IPS-20b (cell line): ENCODE results near the gene NAV2.

ENCODE experiments used
- H3K27ac ChIP-seq: one replicate; pipeline ENCODE4 v1.5.1; 2013; ENCODE audit warnings: low read length
- H3K27me3 ChIP-seq: 2 replicates; pipeline ENCODE4 v1.6.1; 2013; ENCODE audit warnings: mild to moderate bottlenecking, low read length, inconsistent platforms; ENCODE audit not compliant: insufficient read depth
- H3K36me3 ChIP-seq: 2 replicates; pipeline ENCODE4 v1.6.1; 2013; ENCODE audit warnings: low read depth, mild to moderate bottlenecking, inconsistent platforms, low read length, moderate library complexity; ENCODE audit not compliant: insufficient read depth
- H3K4me1 ChIP-seq: 2 replicates; pipeline ENCODE4 v1.6.1; 2013; ENCODE audit warnings: mild to moderate bottlenecking, control low read depth, inconsistent platforms, low read length, moderate library complexity; ENCODE audit not compliant: insufficient read depth
- H3K4me3 ChIP-seq: 2 replicates; pipeline ENCODE4 v1.5.1; 2013; ENCODE audit warnings: mild to moderate bottlenecking, low read length, inconsistent platforms
- H3K9ac ChIP-seq: 2 replicates; pipeline ENCODE4 v1.6.1; 2013; ENCODE audit warnings: low read depth, mild to moderate bottlenecking, inconsistent platforms, low read length, moderate library complexity
- H3K9me3 ChIP-seq: 2 replicates; pipeline ENCODE4 v1.6.1; 2013; ENCODE audit warnings: mild to moderate bottlenecking, low read depth, low read length, inconsistent platforms; ENCODE audit not compliant: insufficient read depth

NAV2 gene, protein sequence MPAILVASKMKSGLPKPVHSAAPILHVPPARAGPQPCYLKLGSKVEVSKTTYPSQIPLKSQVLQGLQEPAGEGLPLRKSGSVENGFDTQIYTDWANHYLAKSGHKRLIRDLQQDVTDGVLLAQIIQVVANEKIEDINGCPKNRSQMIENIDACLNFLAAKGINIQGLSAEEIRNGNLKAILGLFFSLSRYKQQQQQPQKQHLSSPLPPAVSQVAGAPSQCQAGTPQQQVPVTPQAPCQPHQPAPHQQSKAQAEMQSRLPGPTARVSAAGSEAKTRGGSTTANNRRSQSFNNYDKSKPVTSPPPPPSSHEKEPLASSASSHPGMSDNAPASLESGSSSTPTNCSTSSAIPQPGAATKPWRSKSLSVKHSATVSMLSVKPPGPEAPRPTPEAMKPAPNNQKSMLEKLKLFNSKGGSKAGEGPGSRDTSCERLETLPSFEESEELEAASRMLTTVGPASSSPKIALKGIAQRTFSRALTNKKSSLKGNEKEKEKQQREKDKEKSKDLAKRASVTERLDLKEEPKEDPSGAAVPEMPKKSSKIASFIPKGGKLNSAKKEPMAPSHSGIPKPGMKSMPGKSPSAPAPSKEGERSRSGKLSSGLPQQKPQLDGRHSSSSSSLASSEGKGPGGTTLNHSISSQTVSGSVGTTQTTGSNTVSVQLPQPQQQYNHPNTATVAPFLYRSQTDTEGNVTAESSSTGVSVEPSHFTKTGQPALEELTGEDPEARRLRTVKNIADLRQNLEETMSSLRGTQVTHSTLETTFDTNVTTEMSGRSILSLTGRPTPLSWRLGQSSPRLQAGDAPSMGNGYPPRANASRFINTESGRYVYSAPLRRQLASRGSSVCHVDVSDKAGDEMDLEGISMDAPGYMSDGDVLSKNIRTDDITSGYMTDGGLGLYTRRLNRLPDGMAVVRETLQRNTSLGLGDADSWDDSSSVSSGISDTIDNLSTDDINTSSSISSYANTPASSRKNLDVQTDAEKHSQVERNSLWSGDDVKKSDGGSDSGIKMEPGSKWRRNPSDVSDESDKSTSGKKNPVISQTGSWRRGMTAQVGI (N-terminal part only)

DNA sequence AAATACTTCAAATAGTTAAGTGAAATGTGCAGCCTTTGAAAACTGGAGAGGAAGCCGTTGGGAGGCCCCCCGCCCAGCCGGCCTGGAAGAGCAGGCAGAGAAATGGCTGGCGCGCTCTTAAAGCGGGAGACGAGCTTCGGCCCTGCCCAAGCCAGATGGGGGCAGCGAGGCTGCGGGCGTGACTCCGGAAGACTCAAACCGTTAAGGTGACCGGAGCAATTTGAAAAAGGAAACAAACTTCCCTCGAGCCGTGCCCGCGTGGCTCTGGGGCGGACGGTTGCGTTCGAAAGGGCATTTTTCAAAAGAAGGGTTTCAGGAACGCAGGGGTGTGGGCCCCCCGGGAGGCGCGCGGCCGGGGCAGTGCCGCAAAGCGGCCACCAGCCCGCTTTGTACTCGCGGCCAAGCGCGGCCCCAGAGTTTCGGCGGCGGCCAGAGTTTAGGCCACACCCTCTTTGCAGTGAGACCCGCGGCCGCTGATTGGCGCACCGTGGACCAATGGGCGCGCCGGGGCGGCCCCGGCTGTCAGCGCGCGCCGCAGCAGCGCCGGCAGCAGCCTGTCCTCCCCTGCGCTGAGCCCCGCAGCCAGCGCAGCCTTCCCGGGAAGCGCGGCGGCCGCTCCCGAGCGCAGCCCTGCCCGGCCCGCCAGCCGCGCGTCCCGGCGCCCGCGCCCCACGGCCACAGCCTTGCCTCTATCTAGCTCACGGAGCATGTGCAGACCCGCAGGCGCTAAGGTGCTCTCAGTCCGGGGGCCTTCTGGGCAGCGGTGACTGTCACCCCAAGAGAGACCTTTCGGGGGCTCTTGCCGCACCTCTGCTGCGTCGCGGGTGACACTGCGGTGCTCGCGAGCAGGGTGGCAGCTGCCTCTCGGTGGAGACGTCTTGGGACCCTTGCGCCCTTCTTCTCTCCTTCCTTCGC is at the start of gene NAV2:
Gene NAV2 (plus strand): TSS at position 557 of the 915 bp plus-strand sequence. CDS start 859 bp downstream, outside the sequence.
- no peaks in the 10 kb centered on the region for H3K36me3 ChIP-seq
- peak within 1 kb of the TSS; percentile 90; the same call in 1 of the 2 replicates for H3K9ac ChIP-seq
- no peaks in the 10 kb centered on the region for H3K9me3 ChIP-seq
- peaks cover 59% of the 10 kb centered on the region for H3K27me3 ChIP-seq
- peak within 1 kb of the TSS; percentile 85 for H3K27ac ChIP-seq
- peaks cover 6% of the 10 kb centered on the region for H3K4me1 ChIP-seq
- H3K4me3 ChIP-seq: peak within 1 kb of the TSS; percentile 76

DNA sequence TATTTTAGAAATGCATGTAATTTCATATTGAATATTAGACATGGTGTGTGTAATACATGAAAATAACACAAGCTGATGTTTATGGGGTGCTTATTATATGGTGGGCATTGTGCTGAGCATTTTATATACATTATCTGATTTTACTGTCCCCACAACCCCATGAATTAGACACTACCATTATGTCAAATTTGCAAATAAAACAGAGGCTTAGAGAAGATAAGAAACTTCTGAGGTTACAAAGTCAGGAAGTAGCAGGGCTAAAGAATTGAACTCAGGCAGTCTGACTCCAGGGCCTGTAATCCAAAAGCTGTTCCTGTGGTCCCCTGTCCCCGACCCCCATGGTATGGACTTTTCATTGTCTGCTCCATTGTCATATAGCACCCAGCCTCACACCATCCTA is 49.4 kb upstream of the NAV2 start:
- no peaks in the 10 kb centered on the region for H3K36me3 ChIP-seq
- no peak overlapping the region for H3K9ac ChIP-seq
- H3K4me1 ChIP-seq: peaks cover 3% of the 10 kb centered on the region; the same call in 1 of the 2 replicates
- H3K9me3 ChIP-seq: no peaks in the 10 kb centered on the region
- no peaks in the 10 kb centered on the region for H3K27me3 ChIP-seq
- H3K4me3 ChIP-seq: no peak overlapping the region
- no peak overlapping the region for H3K27ac ChIP-seq

DNA sequence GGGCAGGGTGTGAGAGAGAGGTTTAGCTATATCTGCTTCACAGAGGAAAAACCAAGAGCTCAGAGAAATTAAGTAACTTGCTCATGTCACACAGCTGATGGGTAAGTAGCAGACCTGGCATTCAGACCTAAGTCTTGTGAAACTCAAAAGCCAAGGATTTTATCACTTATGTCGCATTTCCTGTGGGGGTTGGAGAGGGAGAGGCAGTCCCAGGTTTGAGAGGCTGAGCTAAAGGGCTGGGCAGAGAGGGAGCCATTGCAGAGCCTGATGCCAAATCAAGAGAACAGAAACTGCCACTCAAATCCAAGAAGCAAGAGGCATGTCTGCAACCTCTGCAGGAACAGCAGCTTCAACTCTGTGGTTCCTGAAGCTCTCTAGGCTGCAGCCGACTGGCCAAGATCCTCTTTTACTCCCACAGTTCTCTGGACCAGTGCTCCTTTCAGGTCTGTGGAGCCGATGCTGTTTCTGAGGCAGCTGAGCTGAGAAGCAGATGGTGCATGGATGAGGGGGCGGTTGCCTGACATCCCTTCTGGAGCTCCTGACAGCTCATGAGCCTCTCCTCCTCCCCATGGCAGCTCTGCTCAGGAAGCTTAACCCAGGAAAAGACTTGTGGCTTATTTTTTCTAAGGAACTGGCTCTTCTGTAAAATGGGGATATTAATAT is 47.6 kb upstream of the NAV2 start:
- Histone ChIP-seq H3K4me1 (peaks cover 3% of the 10 kb centered on the region; the same call in 1 of the 2 replicates), H3K9ac (no peak overlapping the region)

DNA sequence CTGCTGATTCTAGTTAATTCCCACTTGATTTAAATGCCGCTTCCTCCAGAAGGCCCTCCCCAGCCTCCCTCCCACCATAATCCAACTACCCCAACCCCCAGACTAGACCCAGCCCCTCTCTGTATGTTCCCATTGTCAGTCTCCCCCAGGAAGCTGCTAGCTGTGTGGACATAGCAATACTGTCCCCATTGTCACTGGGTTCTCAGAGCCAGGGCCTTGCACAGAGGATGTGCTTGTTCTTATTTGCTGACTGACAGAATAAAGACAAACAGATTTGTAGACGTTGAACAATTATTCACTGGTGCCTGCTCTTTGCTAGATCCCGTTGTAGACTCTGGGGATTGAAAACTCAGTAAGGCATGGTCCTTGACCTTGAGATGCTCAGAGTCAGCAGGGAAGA is 45.7 kb upstream of the NAV2 start:
- Histone ChIP-seq H3K27ac (no peak overlapping the region), H3K9ac (no peak overlapping the region), H3K4me1 (peaks cover 7% of the 10 kb centered on the region)

More for the DNA sequence above, 47.6 kb upstream of the NAV2 start:
- no peaks in the 10 kb centered on the region for H3K27me3 ChIP-seq
- no peak overlapping the region for H3K4me3 ChIP-seq
- no peak overlapping the region for H3K27ac ChIP-seq
- no peaks in the 10 kb centered on the region for H3K9me3 ChIP-seq
- no peaks in the 10 kb centered on the region for H3K36me3 ChIP-seq

DNA sequence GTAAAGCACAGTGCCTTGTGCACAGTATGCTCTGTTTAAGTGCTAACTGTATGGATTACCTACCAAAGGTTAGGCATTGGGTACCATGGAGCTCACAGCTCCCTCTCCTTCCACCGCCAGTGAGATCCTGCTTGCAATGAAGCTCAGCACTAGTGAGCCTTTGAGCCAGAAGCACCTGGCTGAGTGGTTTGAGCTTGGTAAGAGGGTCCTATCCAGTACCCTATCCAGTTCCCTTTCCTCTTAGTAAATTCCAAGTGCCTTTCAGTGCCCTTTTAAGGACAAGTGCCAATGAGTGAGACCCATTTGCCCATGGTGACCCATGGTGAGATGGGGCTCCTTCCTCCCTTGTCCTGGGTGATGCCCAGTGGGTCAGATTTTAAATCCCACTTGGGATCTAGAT is 43.1 kb upstream of the NAV2 start:
- Histone ChIP-seq H3K9ac (no peak overlapping the region), H3K27me3 (no peaks in the 10 kb centered on the region), H3K27ac (no peak overlapping the region), H3K36me3 (no peaks in the 10 kb centered on the region), H3K4me1 (peaks cover 11% of the 10 kb centered on the region), H3K9me3 (no peaks in the 10 kb centered on the region), H3K4me3 (no peak overlapping the region)

More for the DNA sequence above, 45.7 kb upstream of the NAV2 start:
- Histone ChIP-seq H3K27me3 (no peaks in the 10 kb centered on the region), H3K9me3 (no peaks in the 10 kb centered on the region), H3K36me3 (no peaks in the 10 kb centered on the region), H3K4me3 (no peak overlapping the region)

DNA sequence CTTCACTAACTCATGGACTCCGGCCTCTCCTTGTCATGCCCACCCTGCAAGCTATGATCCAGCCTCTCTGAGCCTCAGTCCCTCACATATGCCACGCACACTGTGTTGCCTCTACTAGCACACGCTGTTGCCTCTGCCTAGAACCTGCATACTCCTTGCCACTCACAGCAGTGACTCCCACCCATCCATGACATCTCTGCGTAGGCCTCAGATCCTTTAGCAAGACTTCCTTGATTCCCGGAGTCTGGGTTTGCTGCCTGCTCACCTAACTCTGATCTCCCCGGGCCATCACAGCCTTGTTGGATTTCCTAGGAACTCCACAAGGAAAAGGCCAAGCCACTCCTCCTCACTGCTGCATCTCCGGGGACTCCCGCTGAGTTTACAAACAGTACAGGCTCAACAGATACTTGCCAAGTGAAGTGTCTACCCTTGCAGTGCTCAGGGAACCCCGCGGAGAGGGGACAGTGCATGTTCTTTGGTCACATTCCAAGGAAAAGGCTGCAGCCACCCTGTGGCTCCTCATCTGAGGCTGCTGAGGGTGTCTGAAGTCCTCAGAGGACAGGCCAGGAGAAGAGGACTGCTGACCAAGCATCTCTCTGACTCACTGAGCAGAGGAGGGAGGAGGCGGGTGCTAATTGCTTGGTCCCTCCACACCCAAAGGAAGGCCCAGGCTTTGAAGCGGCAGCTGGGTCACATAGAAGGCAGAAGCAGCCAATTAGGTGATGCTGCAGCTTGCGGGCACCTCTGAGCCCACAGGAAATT is 42.4 kb upstream of the NAV2 start:
- H3K4me1 ChIP-seq: peaks cover 10% of the 10 kb centered on the region
- H3K4me3 ChIP-seq: no peak overlapping the region
- no peaks in the 10 kb centered on the region for H3K9me3 ChIP-seq
- no peak overlapping the region for H3K9ac ChIP-seq
- no peaks in the 10 kb centered on the region for H3K36me3 ChIP-seq
- H3K27me3 ChIP-seq: no peaks in the 10 kb centered on the region
- no peak overlapping the region for H3K27ac ChIP-seq

DNA sequence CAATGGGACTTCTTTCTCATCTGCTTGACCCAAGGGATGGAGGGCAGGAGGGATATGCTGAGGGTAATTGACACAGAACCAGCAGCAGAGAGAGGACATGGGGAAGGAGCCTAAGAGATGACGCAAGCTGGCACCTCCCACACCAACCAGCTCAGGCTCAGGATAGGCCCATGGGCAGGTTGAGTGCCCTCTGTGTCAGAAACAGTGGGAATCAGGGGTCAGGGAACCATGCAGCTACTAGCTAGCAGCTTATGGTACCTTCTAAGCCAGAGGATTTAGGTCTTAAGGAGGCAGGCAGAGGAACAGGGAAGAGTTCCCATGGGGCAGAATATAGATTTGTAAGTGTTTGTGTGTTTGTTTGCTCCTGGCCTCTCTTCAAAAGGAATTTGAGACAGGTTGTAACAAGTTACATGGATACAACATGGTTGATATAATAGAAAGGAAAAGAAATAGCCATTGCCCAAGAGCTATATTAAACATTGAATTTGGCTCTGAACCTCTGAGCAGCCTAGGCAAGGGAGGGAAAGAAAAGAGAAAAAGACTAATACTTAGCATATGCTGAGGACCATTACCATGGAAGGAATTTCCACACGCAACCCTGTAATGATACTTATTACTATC is 39.9 kb upstream of the NAV2 start:
- Histone ChIP-seq H3K4me1 (peaks cover 10% of the 10 kb centered on the region), H3K9me3 (no peaks in the 10 kb centered on the region), H3K9ac (no peak overlapping the region), H3K27me3 (no peaks in the 10 kb centered on the region), H3K36me3 (no peaks in the 10 kb centered on the region), H3K4me3 (no peak overlapping the region), H3K27ac (no peak overlapping the region)

DNA sequence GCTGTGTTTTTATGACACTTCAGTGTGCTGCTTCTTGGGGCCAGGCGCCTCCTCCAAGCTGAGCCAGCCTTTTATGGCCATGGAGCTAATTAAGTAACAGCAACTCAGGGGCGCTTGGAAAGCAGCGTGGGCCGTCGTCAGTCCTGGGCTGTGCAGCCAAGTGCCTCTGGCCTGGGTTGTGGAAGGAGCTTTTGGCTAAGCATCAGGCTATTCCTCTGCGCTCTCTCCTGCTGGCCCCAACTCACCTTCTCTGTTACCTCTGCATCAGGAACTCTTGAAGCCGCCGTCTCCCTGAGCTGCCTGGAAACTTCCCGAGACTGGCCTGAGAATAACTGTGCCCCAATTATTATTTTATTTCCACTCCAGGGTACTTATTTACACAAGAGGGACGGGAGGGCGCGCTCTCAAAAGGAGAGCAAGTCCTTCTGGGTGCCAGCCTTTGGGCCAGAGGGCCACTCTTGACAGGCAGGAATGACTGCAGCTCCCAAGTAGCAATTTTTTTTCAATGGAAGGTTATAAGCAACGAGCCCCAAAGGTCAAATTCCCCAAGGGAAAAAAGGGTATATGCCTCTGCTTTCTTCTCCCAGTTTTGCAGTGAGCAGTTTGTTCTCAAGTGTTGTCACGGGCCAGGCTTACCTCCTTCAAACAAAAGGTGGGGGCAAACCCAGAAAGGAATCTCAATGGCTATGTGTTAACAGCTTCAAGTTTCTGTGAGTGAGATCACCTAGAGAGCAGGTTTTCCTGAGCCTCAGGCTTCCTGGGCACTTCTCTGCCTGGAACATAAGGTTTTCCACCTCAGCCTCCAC is 38.5 kb upstream of the NAV2 start:
- Histone ChIP-seq H3K27ac (no peak overlapping the region), H3K27me3 (no peaks in the 10 kb centered on the region), H3K4me1 (peaks cover 10% of the 10 kb centered on the region), H3K9me3 (no peaks in the 10 kb centered on the region), H3K36me3 (no peaks in the 10 kb centered on the region), H3K9ac (peak overlapping the region; percentile 30; the same call in 1 of the 2 replicates), H3K4me3 (no peak overlapping the region)

DNA sequence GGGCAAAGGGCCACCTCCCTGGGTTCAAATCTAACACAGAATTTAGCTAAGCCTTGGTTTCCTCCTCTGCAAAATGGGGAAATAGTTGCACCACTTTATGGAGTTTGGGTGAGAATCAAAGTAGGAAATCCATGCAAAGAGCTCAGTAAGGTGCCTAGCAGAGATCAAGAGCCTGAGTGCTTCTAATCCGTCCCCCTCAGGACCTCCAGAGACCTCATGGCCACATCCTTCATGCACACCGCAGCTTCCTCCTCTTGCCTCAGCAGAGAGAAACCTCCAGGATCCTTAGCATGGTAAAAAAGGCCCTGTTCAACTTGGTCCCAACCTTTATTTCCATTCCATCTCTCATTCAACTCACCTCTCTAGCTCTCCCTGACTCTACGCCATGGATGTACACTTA is 37.8 kb upstream of the NAV2 start:
- Histone ChIP-seq H3K9me3 (no peaks in the 10 kb centered on the region), H3K4me3 (no peak overlapping the region), H3K36me3 (no peaks in the 10 kb centered on the region), H3K4me1 (peaks cover 10% of the 10 kb centered on the region), H3K27ac (no peak overlapping the region), H3K27me3 (no peaks in the 10 kb centered on the region), H3K9ac (no peak overlapping the region)
